Kidney glomerular epithelial cell (primary cell): ENCODE data around the gene LEUTX.
"Not testable (repeated sequence)": the region's sequence is repeated elsewhere in the genome, so short reads cannot be mapped to it uniquely, and the experiment has no call there.

ENCODE experiments used
- DNase-seq: peaks from one replicate; lab custom pipeline; 2025; lab: John Stamatoyannopoulos, UW

Gene LEUTX, protein sequence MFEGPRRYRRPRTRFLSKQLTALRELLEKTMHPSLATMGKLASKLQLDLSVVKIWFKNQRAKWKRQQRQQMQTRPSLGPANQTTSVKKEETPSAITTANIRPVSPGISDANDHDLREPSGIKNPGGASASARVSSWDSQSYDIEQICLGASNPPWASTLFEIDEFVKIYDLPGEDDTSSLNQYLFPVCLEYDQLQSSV

DNA sequence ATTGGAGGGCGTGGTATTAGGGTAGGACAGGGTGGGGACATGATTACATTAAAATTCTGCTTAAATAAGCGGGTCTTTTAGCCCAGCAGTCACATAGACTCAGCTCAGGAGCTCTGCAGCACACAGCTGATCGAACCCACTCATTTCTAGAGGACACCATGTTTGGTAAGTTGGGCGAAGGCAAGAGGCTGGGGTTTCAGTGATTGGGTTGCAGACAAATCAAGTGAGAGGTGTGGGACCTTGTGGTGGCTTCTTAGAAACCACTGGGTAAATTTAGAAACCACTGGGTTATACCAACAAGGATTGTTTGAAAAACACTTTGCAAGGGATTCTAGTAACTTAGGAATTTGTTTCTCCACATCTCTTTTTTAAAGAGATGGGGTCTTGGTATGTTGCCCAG lies at the start of gene LEUTX:
TSS of gene LEUTX (plus strand) at position 92 of the 400 bp plus-strand sequence. CDS start at position 159, 67 bp downstream.
- DNase-seq: no peak

DNA sequence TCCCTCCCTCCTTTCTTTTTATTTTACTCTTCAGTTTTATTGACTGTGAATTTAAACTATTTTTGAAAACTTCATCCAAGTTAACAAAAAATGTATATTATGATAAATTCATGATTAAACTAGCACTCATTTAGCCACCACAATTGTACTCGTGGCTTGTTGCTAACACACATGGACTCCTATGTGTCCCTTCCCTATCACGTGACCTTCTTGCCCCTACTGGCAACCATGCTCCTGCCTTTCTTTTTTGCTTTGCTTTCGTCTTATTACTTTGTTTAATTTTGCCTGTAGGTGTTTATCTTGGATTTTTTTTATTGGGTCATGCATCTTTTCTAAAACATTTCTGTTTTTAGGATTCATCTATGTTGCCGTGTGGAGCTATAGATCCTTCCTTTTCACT lies 49.1 kb upstream of the LEUTX start:
- DNase-seq: no peak

DNA sequence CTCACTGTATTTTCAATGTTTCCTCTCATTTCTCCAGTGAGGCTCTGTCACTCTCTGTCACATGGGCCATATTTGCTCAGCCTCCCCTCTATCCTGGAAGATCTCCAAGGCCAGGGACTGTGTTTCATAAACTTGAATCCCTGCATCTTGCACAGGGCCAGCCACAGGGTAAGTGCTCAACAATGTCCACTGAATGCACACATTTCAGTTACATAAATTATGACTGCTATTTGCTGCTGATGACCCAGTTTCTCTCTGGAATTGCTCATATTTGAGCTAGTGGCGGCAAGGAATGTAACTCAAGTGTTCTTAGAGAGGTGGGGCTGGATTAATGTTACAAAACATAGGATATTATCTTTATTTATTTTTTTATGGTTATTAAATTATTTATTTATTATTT lies 47.0 kb upstream of the LEUTX start:
- DNase-seq: no peak

DNA sequence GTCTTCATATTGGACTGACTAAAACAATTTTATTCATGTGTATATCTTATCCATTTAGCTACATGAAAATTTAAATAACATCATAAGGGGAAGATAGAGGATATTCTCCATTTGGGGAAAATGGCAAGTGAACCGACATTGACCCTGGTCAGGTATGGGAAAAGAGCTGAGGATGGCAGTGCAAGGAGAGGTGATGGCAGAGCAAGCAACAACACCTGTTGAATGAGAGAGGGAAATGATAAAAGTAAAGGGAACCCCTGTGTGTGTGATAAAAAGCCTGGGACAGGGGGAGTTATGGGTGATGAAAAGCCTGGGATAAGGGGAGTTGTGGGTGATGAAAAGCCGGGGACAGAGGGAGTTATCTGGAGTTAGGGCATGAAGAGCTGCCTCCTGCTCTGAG lies 44.8 kb upstream of the LEUTX start:
- DNase-seq: no peak

DNA sequence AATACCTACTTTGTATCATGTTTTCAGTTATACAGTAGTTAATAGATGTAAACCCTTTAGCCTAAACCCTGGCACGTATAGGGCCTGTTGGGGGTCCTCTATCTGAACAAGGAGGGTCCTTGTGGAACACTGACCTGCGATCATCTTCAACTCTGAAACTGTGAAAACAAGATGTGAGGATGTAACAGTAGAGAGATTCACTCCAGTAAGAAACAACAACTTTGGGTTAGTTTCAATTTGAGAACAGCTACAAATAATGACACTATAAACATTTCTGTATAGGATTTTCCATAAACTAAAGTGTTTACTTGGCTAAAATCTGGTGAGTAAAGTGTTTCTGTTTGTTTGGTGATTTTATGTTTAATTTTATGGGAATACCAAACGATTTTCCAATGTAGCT lies 43.0 kb upstream of the LEUTX start:
- DNase-seq: no peak

DNA sequence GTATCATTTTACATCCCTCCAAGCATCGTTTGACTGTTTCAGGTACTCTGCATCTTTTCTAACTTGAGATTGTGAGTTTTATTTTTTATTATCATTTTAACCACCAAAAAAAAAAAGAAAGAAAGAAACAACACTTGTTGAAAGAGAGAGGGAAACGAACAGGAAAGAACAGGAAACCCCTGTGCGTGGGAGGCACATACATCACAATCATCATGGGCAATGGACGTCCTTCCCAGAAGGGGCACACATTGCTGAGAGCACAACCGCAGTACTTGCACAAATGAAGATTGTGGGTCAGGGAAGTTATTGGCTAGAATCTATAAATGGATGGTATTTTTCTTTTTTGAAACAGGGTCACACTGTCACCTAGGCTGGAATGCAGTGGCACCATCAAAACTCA lies 42.6 kb upstream of the LEUTX start:
- no peak for DNase-seq

DNA sequence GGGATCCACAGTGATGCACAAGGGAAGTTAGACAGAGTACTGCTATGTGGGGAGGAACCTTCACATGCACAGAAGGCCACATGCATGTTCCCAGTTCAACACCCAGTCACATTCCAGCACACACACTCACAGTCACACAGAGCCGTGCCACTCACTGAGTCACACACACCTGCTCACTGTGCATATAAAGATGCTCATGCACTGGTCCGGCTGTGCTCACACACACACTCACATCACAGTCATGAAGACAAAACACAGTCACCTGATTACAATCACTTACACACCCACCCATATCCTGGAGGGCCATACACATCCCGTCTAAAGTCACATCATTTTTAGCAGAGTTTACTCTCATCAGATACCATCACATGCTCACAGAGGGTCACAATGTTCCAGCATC lies 41.3 kb upstream of the LEUTX start:
- DNase-seq: no peak

DNA sequence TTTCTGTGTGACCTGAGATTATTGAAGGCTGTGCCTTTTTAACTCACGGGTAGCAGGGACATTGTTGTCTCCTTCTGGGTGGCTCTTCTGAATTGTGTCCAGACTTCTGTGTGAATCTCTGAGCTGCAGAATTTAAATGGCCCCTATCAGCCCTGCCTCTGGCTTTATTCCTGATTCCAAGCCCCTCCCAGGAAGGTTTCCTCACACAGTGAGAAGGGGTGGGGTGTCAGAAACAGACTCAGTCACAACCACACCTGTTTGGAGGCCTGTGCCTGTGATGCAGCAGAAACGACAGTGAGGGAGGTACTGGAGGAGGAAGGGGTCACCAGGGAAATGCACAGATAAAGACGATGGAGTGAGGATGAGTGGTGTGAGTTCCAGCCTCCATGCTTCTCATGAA lies 40.8 kb upstream of the LEUTX start, which contains the start of gene CLC:
TSS of gene CLC (minus strand) at position 139 of the 400 bp plus-strand sequence. CDS start at position 62, 77 bp downstream.
- DNase-seq: no peak

DNA sequence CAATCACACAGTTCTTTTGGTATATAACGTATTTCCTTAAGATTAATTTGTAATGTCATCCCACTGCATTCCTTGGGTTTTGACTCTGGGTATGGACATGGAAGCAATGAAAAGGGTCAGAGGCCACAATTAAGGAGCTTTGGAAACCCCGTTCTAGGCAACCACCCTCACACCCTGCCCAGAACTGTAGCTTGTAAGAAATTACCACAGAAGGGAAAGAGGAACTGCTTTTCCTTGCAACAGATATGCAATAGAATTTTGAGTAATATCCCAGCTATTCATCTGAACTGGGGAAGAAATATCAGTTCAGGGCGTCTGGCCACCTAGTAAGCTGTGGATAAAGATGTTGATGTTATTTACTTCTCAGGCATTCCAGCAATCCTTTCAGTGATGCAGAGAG lies 39.8 kb upstream of the LEUTX start:
- DNase-seq: no peak

DNA sequence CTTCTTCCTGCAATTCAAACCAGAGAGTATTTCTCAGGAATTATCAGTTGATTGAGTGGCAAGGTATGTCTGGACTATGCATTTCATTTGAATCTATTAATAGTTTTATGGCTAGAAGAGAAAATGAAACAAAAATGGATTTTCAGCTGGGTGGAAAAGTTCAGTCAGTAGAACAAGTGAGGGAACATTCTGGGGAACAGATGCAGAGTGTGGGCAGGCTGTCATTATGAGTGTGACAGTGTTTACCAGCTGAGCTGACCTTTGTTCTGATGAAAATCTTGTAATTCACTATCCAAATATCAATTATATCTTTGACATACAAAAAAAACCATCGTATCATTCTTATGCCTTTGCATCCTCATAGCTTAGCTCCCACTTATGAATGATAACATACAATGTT lies 38.3 kb upstream of the LEUTX start:
- no peak for DNase-seq

DNA sequence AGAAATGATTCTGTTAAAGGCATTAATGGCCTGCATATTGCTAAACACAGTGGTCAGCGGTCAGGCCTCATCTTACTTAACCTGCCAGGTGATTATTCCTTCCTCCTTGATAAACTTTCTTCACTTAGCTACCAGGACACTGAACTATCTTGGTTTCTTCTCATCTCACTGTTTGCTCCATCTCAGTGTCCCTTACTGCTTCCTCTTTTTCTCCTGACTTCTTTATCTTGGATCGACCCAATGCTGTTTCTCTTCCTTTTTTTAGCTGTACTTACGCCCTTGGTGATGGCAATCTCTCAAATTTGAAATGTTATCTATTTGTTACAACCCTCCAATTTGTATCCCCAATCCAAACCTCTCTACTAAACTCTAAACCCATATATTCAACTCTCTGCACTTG lies 33.0 kb upstream of the LEUTX start:
- DNase-seq: no peak

DNA sequence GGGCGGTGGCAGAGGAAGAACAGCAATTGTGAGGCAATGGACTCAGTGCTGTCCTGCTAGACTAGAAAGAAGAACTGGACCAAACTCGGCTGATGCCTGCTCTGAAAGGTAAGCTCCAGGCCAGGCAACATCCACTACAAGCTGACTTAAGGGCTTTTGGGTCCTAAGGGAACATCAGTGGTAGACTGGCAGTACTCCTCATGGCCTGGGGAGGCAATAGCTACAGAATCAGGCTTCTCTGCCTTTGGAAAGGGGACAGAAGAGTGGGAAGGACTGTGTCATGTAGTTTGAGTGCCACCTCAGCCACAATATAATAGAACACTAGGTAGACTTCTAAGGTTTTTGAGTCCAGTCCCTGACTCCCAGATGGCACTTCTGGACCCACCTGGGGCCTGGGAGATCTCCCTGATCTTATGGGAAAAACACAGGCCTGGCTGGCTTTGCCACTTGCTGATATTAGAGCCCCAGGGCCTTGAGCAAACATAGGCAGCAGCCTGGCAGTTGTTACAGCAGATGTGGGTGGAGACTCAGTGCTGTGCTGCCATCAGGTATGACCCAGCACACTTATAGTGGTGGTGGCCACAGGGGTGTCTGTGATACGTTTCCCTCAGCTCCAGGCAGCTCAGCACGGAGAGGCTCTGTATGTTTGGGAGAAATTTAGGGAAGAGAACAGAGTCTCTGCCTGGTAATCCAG lies 31.7 kb upstream of the LEUTX start:
- no peak for DNase-seq

DNA sequence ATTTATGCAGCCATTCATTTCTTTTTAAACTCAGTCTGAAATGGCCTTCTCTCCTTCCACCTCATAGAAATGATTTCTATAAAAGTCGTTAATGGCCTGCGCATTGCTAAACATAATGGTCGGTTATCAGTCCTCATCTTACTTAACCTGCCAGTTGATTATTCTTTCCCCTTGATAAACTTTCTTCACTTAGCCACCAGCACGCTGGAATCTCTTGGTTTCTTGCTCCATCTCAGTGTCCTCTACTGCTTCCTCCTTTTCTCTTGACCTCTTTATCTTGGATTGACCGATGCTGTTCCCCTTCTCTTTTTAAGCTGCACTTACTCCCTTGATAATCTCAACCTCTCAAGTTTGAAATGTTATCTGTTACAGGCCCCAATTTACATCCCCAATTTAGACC lies 28.7 kb upstream of the LEUTX start:
- no peak for DNase-seq

DNA sequence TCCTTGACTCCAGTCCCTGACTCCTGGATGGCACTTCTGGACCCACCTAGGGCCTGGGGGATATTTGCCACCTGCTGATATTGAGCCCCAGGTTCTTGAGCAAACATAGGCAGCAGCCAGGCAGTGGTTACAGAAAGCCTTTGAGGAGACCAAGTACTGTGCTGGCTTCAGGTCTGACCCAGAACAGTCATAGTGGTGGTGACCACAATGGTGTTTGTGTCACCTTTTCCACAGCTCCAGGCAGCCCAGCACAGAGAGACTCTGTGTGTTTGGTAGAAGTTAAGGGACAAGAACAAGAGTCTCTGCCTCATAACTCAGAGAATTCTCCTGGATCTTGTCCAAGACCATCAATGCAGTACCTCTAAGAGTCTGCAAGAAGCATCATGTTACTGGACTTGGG lies 26.3 kb upstream of the LEUTX start:
- no peak for DNase-seq

DNA sequence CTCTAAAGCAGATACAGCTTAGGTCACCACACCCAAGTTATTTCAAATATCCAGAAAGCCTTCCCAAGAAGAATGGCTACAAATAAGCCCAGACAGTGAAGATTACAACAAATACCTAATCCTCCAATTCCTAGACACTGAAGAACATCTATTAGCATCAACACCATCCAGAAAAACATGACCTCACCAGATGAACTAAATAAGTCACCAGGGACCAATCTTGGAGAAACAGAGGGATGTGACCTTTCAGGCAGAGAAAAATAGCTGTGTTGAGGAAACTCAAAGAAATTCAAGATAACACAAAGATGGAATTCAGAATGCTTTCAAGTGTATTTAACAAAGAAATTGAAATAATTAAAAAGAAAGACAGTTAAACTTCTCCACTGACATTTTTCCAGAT lies 25.9 kb upstream of the LEUTX start:
- no peak for DNase-seq

DNA sequence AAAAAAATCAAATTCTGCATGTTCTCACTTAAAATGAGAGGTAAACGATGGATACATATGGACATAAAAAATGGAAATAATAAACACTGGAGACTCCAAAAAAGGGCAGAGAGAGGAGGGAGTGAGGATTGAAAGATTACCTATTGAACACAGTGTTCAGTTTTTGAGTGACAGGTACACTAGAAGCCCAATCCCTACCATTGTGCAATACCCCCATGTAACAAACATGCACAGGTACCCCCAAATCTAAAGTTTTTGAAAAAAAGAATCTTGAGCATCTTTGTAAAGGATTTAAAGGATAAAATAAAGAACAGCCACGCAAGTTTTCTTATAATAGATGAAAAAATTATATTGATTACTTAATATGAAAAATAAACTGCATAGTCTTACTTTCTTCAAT lies 24.1 kb upstream of the LEUTX start:
- DNase-seq: no peak

DNA sequence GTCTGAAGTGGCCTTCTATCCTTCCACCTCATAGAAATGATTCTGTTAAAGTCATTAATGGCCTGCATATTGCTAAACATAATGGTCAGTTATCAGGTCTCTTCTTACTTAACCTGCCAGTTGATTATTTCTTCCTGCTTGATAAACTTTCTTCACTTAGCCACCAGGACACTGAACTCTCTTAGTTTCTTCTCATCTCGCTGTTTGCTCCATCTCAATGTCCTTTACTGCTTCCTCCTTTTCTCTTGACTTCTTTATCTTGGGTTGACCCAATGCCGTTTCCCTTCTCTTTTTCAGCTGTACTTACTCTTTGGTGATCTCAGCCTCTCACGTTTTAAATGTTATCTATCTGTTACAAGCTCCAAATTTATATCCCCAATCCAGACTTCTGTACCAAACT lies 23.7 kb upstream of the LEUTX start:
- no peak for DNase-seq

DNA sequence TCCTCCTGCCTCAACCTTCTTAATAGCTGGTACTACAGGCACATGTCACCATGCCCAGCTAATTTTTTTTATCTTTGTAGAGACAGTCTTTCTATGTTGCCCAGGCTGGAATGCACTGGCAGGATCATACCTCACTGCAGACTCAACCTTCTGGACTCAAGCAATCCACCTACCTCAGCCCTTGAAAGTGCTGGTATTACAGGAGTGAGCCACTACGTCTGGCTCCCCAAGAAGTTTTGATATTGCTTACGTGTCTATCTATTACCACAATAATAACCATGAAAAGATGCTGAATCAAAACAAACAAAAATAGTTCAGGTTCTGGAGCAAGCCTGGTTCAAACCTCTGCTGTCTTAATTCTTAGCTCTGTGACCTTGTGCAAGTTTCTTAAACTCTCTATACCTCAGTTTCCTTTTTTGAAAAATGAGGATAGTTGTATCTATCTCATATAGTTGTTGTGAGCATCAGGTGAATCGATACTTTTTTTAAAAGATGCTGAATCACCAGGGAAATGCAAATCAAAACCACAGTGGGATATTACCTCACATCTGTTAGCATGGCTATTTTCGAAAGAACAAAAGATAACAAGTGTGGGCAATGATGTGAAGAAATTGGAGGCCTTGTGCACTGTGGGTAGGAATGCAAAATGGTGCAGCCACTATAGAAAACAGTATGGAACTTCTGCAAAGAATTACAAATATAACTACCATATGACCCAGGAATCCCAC lies 19.0 kb upstream of the LEUTX start:
- no peak for DNase-seq

DNA sequence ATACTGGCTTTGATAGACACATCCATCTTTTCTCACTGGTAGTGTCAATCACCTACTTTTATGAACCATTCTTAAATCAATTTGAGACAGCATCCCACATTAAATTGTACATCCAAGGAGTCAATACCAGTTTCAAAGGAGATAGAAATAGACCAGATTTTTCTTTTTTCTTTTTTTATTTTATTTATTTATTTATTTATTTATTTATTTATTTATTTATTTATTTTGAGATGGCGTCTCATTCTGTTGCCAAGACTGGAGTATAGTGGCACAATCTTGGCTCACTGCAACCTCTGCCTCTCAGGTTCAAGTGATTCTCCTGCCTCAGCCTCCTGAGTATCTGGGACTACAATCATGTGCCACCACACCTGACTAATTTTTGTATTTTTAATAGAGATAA lies 16.8 kb upstream of the LEUTX start:
- DNase-seq: not testable (repeated sequence)

DNA sequence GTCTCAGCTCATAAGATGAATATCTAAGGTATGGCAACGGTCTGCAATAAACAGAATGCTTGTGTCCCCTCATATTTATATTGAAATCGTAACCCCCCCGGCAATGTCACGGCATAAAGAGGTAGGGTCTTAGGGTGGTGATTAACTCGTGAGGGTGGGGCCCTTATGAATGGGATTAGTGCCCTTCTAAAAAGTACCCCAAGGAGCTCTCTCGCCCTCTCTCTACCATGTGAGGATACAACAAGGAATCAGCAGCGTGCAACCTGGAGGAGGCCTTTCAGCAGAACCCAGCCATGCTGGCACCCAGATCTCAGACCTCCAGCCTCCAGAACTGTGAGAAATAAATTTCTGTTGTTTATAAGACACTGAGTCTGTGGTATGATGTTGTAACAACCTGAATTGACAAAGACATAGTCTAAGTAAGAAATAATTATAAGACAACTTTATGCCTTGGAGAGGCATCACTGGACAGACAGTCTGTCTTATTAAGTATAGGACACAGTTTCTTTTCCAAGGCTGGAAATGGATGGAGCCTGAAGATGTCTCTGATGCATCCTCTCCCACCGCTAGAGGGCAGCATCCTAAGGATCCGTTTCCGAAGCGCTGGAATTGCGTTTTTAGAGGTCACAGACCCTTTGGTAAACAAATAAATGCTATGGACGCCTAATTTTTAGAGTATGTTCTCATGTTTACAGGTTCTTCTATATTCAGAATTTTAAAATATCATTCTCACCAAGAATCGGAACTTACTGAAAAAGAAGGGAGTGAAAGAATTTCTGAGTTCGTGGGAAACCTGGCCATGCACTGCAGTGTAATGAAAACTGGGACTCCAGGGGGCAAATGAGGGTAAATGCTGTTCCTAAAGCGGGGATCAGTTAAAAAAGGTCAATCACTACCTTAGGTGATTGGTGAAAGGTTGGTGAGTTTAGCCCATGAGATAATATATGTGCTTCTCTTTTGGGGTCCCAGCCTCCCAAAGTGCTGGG lies 13.3 kb upstream of the LEUTX start:
- DNase-seq: peak; percentile 30

DNA sequence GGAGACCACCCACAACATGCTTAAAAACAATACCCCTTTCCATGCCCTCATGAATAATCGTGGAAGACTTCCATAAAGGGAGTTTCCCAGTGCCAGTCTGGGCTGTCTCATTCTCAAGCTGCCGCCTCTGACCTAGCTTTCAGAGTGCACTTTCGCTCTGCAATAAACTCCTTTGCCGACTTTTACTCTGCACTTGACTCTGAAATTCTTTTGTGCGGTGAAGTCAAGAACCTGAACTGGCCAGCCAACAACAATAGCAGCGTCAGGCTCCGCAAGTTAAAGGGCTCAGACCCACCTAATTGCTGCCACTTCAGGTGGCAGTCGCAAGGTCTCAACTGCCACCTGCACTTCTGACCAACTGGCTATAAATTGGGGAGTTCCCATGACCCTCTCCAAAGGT lies 10.3 kb upstream of the LEUTX start:
- peak; percentile 26 for DNase-seq

DNA sequence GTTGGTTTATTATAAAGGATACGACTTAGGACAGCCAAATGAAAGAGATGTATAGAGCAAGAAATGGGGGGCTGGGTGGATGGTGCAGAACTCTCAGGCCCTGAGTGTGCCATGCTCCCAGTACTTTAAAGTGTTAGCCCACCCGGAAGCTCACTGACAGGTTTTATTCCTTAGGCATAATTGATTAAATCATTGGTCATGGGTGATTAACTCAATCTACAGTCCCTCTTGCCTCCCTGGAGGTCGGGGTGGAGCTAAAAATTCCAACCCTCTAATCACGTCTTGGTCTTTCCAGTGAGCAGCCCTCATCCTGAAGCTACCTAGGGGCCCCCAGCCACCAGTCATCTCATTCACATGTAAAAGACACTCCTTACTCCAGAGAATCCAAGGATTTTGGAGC lies 9.9 kb upstream of the LEUTX start:
- DNase-seq: no peak
